Smooth muscle cell (in vitro differentiated cells): ENCODE data around the gene ZDHHC11B. TPM values are rescaled to one million over a fixed set of nuclear protein-coding genes. Genes with fewer than 3 reads are reported as not detected.
"Not testable (repeated sequence)": the region's sequence is repeated elsewhere in the genome, so short reads cannot be mapped to it uniquely, and the experiment has no call there.

Source experiments
- DNase-seq: peaks from one replicate; lab custom pipeline; 2025; ENCODE audit not compliant: unreplicated experiment; lab: John Stamatoyannopoulos, UW
- H2AFZ ChIP-seq: fragments of 200-600 bp; sonication (generic); 2 replicates; pipeline ENCODE4 v1.6.0; 2016; ENCODE audit warnings: antibody characterized with exemption, low read depth, mild to moderate bottlenecking
- H3F3A ChIP-seq: fragments of 200-600 bp; sonication (generic); 2 replicates; pipeline ENCODE4 v1.6.0; 2017; ENCODE audit warnings: antibody characterized with exemption, low read depth
- H3K27ac ChIP-seq: fragments of 200-600 bp; sonication (generic); 2 replicates; pipeline ENCODE4 v1.5.1; 2016; ENCODE audit warnings: low read depth, mild to moderate bottlenecking
- H3K27me3 ChIP-seq: fragments of 200-600 bp; sonication (generic); 2 replicates; pipeline ENCODE4 v1.6.1; 2016; ENCODE audit warnings: low read depth, mild to moderate bottlenecking
- H3K36me3 ChIP-seq: fragments of 200-600 bp; sonication (generic); 2 replicates; pipeline ENCODE4 v1.5.1; 2016; ENCODE audit warnings: low read depth
- H3K4me1 ChIP-seq: fragments of 200-600 bp; sonication (generic); 2 replicates; pipeline ENCODE4 v1.5.1; 2016; ENCODE audit warnings: low read depth
- H3K4me2 ChIP-seq: fragments of 200-600 bp; sonication (generic); 2 replicates; pipeline ENCODE4 v1.6.0; 2016; ENCODE audit warnings: mild to moderate bottlenecking
- H3K4me3 ChIP-seq: fragments of 200-600 bp; sonication (generic); 2 replicates; pipeline ENCODE4 v1.5.1; 2016; ENCODE audit warnings: mild to moderate bottlenecking
- H3K79me2 ChIP-seq: fragments of 200-600 bp; sonication (generic); 2 replicates; pipeline ENCODE4 v1.6.0; 2016; ENCODE audit warnings: low read depth, mild to moderate bottlenecking
- H3K9ac ChIP-seq: fragments of 200-600 bp; sonication (generic); 2 replicates; pipeline ENCODE4 v1.6.0; 2016; ENCODE audit warnings: low read depth
- H3K9me3 ChIP-seq: fragments of 200-600 bp; sonication (generic); replicated peaks from 2 replicates; pipeline ENCODE4 v1.5.1; 2016; ENCODE audit warnings: low read depth
- H4K20me1 ChIP-seq: fragments of 200-600 bp; sonication (generic); 2 replicates; pipeline ENCODE4 v1.6.0; 2016; ENCODE audit warnings: low read depth
- CTCF ChIP-seq: fragments of 200-600 bp; sonication (generic); IDR thresholded peaks from 2 replicates; pipeline ENCODE4 v1.5.1; 2017; ENCODE audit warnings: borderline replicate concordance, mild to moderate bottlenecking, antibody characterized with exemption; ENCODE audit not compliant: insufficient read depth, poor library complexity, severe bottlenecking
- WGBS: methylation state at CpG from one replicate; pipeline ENCODE4 v1.1.7; 2016; ENCODE audit warnings: low lambda C conversion rate; 5-methylcytosine and 5-hydroxymethylcytosine counted together
- polyA plus RNA-seq: library from polyadenylated mRNA; unstranded; fragments of >200 nt; fragmentation: Nextera tagmentation; extraction: Ambion mirVana; gene quantifications from 2 replicates; pipeline ENCODE4 v1.2.1, GENCODE V29; 2016
- total RNA-seq: library from RNA; depleted of rRNA; stranded (reverse); fragments of >200 nt; gene quantifications from 2 replicates; pipeline ENCODE4 v1.2.3, GENCODE V29; 2014

ZDHHC11B gene
- total RNA-seq (0.04 TPM in 1 of 2 replicates, not detected in the other), polyA plus RNA-seq (not detected in 2 replicates)

DNA sequence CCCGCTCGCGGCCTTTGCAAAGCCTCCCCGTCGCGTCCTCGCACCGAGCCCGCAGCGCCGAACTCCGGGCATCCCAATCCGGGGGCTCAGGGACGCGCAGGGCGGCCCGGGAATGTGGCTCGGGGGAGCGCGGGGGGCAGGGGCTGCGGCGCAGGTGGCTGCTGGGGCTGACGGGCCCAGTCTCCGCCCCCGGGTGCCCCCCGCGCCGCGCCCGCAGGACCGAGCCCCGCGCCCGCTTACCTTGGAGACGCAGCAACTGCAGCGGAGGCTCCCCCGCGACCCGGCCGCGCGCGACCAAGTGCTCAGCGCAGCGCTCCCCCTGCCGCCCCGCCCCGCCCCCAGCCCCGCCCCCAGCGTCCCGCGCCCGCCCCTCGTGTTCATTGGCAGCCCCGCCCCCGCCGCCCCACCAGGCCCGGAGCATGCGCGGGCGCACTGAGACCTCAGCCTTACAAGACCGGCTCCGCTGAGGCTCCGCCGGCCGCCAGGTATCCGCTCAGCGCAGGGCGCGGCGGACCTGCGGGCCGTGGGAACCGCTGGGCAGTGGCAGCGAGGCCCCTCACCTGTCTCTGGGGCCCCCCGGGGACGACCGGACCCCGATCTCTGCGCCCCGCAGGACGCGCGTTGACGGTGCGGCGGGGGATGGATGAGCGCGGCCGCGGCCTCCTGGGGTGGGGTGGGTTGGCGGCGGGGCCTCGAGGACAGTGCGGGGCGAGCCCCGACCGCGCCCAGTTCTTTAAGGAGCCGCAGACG is at the start of gene ZDHHC11B:
TSS of gene ZDHHC11B (minus strand) at position 302 of the 750 bp plus-strand sequence. CDS start 17,810 bp downstream, outside the sequence.
- peaks cover 12% of the 10 kb centered on the region for H3K27me3 ChIP-seq
- H3K4me2 ChIP-seq: peak within 1 kb of the TSS; percentile 100
- H3K9ac ChIP-seq, H3F3A ChIP-seq, H3K27ac ChIP-seq, H3K4me1 ChIP-seq, H3K9me3 ChIP-seq, H3K36me3 ChIP-seq, H4K20me1 ChIP-seq, H3K79me2 ChIP-seq: not testable (repeated sequence)
- WGBS: 2% methylated on average over 63 of the region's 101 CpGs
- peak; percentile 75 for DNase-seq
- peak within 1 kb of the TSS; percentile 97 for H2AFZ ChIP-seq
- H3K4me3 ChIP-seq: peak within 1 kb of the TSS; percentile 83

DNA sequence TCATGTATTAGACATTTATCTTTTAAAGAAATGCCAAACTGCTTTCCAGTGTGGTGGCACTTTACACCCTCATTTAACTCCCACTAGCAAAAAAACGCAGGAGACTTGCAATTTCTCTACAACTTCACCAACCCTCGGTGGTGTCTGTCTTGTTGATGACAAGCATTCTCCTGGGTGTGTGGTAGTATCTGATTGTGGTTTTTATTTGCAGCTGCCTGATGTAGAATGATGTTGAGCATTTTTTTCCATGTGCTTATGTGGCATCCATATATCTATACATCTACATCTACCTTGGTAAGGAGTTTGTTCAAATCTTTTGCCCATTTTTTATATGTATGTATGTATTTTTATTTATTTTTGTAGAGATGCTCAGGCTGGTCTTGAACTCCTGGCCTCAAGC is 49.5 kb upstream of the ZDHHC11B start:
- not testable (repeated sequence) for H3K9ac ChIP-seq, H2AFZ ChIP-seq, H3F3A ChIP-seq, H3K4me3 ChIP-seq, H3K79me2 ChIP-seq, H3K27me3 ChIP-seq, H4K20me1 ChIP-seq, H3K36me3 ChIP-seq, H3K27ac ChIP-seq, H3K4me1 ChIP-seq, DNase-seq, H3K4me2 ChIP-seq, H3K9me3 ChIP-seq
- 77% methylated on average over 2 of the region's 2 CpGs for WGBS

- H3K27ac ChIP-seq, H4K20me1 ChIP-seq, H2AFZ ChIP-seq, H3K79me2 ChIP-seq, H3K9me3 ChIP-seq, H3F3A ChIP-seq, H3K36me3 ChIP-seq, H3K4me2 ChIP-seq, H3K4me3 ChIP-seq, H3K9ac ChIP-seq, H3K4me1 ChIP-seq, H3K27me3 ChIP-seq, DNase-seq: not testable (repeated sequence)
- 95% methylated on average over 9 of the region's 19 CpGs for WGBS
Measured at GRCh38 chr5:828194-828593, 43.7 kb upstream of the ZDHHC11B start.

- DNase-seq, H3F3A ChIP-seq, H3K4me2 ChIP-seq, H3K27me3 ChIP-seq, H4K20me1 ChIP-seq, H3K79me2 ChIP-seq, H3K4me3 ChIP-seq, H3K9me3 ChIP-seq, H3K4me1 ChIP-seq, H3K36me3 ChIP-seq, H2AFZ ChIP-seq, H3K9ac ChIP-seq, H3K27ac ChIP-seq: not testable (repeated sequence)
- whole genome bisulfite sequencing: 47% methylated on average over 1 of the region's 1 CpG
Measured at GRCh38 chr5:825544-825943, 41.0 kb upstream of the ZDHHC11B start.

DNA sequence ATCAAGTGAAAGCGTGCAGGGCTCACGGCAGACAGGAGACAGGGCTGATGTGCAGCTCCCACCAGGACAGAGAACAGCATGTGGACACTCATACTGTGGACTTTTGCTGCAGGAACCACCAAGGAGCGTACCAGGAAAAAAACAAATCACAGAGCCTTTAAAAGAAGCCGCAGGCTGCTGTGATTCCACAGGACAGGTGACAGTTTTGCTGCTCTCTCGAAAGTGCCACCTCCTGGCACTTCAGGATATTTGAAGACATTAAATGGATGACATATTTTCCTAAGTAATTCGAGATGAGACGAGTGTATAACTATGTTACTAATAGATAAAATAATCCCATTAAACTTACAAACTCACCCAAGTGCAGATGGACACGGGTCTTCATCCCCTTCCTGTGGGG is 37.0 kb upstream of the ZDHHC11B start:
- Histone ChIP-seq H3K4me2 (no peak overlapping the region), H3K27me3 (no peaks in the 10 kb centered on the region), H3K4me3 (no peak overlapping the region), H3F3A (no peaks in the 10 kb centered on the region), H4K20me1 (no peaks in the 10 kb centered on the region), H3K79me2 (no peaks in the 10 kb centered on the region), H3K4me1 (no peaks in the 10 kb centered on the region), H3K9ac (no peak overlapping the region), H3K27ac (no peak overlapping the region), H2AFZ (no peak overlapping the region), H3K9me3 (no peaks in the 10 kb centered on the region), H3K36me3 (no peaks in the 10 kb centered on the region)
- whole genome bisulfite sequencing: 91% methylated on average over 8 of the region's 8 CpGs
- TF ChIP-seq CTCF: no peak
- DNase-seq: no peak
